ENCODE results near the gene GAL3ST1.

- TF ChIP-seq CTCF (IDR thresholded peaks at IDR 0.05; ENCODE audit: poor library complexity, severe bottlenecking): peak; percentile 25
- peak; percentile 63 for TF ChIP-seq POLR2AphosphoS5 (IDR thresholded peaks at IDR 0.05)
- TF ChIP-seq, protein P1, sequence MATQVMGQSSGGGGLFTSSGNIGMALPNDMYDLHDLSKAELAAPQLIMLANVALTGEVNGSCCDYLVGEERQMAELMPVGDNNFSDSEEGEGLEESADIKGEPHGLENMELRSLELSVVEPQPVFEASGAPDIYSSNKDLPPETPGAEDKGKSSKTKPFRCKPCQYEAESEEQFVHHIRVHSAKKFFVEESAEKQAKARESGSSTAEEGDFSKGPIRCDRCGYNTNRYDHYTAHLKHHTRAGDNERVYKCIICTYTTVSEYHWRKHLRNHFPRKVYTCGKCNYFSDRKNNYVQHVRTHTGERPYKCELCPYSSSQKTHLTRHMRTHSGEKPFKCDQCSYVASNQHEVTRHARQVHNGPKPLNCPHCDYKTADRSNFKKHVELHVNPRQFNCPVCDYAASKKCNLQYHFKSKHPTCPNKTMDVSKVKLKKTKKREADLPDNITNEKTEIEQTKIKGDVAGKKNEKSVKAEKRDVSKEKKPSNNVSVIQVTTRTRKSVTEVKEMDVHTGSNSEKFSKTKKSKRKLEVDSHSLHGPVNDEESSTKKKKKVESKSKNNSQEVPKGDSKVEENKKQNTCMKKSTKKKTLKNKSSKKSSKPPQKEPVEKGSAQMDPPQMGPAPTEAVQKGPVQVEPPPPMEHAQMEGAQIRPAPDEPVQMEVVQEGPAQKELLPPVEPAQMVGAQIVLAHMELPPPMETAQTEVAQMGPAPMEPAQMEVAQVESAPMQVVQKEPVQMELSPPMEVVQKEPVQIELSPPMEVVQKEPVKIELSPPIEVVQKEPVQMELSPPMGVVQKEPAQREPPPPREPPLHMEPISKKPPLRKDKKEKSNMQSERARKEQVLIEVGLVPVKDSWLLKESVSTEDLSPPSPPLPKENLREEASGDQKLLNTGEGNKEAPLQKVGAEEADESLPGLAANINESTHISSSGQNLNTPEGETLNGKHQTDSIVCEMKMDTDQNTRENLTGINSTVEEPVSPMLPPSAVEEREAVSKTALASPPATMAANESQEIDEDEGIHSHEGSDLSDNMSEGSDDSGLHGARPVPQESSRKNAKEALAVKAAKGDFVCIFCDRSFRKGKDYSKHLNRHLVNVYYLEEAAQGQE (IDR thresholded peaks at IDR 0.05; ENCODE audit: borderline replicate concordance): peak; percentile 86
Measured at GRCh38 chr22:30591588-30592359, 17.3 kb upstream of the GAL3ST1 start, which contains the start of gene PES1.

Measured in neural cell (in vitro differentiated cells).